ENCODE measurements around the gene PTPDC1. TPM values are rescaled to one million over a fixed set of nuclear protein-coding genes. Genes with fewer than 3 reads are reported as not detected.

The PTPDC1 gene
- total RNA-seq, 2 donors from 2014 or later: 5.1 to 6.8 TPM

DNA sequence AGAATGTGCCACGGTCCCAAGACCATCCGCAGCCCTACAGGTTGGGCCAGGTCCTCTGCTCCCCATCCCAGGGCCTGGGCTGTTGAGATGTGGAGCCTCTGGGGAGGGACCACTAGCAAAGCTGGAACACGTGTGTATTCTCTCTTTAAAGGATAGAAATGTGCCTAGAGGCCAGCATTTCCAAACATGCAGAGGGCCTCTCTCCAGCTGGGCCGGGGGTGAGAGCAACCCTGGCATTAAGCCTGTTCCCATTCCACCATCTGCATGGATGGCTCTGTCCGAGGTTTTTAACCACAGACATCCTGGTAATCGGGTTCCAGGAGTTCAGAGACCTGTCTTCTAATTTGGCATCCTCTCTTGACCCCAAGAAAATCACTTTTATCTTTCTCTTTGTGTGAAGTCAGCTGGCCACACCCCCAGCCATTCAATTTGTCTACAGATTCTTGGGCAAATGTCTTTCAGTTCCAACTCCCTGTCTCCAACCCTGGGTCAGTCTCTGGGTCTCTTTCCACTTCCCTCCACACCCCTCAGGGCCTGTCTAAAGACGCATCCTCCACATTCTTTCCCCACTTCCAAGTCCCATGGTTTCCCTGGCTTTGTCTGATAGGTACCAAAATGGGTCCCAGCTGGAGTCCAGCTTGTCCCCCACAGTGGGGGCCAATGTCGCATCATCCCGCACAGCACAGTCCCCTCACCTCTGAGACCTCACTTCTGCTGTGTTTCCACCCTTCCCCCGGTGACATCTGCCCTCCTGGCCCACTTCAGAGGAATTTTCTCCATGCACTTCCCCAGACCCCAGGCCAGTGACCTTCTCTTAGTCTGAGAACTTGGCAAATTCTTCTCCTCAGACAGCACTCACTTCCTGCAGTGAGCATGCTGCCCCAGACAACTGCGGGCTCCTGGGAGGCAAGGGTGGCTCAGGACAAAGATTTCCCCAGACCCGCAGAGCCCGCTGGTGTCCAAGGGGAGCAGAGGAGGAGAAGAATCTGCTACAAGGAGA, 56.8 kb downstream of the PTPDC1 start:
- no peaks in the 10 kb centered on the region for H3K4me1 Mint-ChIP-seq (ENCODE audit: low read depth in 2 of 2)
- H3K27ac Mint-ChIP-seq: no peak overlapping the region
- H3K4me3 Mint-ChIP-seq: no peak overlapping the region

DNA sequence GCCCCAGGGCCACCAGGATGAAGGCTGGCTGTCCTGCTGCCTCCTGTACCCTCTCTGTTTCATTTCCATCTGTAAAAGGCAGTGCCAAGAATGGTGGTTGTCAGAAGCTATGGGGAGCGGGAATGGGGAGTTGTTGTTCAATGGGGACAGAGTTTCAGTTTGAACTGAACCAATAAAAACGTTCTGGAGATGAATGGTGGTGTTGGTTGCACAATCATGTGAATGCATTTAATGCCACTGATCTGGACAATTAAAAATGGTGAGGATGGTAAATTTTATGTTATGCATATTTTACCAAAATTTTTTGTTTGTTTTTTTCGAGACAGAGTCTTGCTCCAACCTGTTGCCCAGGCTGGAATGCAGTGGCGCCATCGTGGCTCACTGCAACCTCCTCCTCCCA, 58.1 kb downstream of the PTPDC1 start:
- Mint-ChIP-seq H3K27me3 (no peaks in the 10 kb centered on the region), H3K27ac (no peak overlapping the region), H3K36me3 (no peaks in the 10 kb centered on the region), H3K4me1 (ENCODE audit: low read depth in 2 of 2) (no peaks in the 10 kb centered on the region), H3K4me3 (no peak overlapping the region), H3K9me3 (no peaks in the 10 kb centered on the region)
- no peak for DNase-seq (ENCODE audit: low spot score)
- no peak for ATAC-seq

More for the DNA sequence above, 56.8 kb downstream of the PTPDC1 start:
- ATAC-seq: peak in 1 of 2 donors; percentile 15
- H3K36me3 Mint-ChIP-seq: no peaks in the 10 kb centered on the region
- no peak for DNase-seq (ENCODE audit: low spot score)
- no peaks in the 10 kb centered on the region for H3K9me3 Mint-ChIP-seq
- H3K27me3 Mint-ChIP-seq: peaks cover 0 to 2% of the 10 kb centered on the region in 2 donors

DNA sequence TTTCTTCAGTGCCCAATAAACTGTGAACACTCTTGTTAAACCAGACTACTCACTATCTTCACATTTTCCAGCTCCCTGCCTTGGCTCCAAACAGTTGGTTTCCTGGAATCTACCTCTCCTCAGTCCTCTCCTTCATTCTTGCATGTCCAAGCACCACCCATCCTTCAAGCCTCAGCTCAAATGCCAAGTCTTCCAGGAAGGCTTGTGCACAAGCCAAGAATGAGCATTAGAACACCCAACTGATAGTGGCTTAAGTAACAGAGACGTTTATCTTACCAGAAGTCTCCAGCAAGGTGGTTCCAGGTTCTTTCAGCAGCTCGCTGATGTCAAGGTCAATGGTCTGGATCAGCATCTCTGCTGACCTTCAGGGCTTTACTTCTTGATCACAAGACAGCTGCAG, 60.1 kb downstream of the PTPDC1 start:
- H3K4me3 Mint-ChIP-seq: no peak overlapping the region
- H3K9me3 Mint-ChIP-seq: no peaks in the 10 kb centered on the region
- no peak overlapping the region for H3K27ac Mint-ChIP-seq
- DNase-seq (ENCODE audit: low spot score): no peak
- no peaks in the 10 kb centered on the region for H3K4me1 Mint-ChIP-seq (ENCODE audit: low read depth in 2 of 2)
- no peak for ATAC-seq
- H3K27me3 Mint-ChIP-seq: no peaks in the 10 kb centered on the region
- no peaks in the 10 kb centered on the region for H3K36me3 Mint-ChIP-seq

- H3K9me3 Mint-ChIP-seq: no peaks in the 10 kb centered on the region
- H3K36me3 Mint-ChIP-seq: no peaks in the 10 kb centered on the region
- H3K4me1 Mint-ChIP-seq (ENCODE audit: low read depth in 2 of 2): no peaks in the 10 kb centered on the region
- DNase-seq (ENCODE audit: low spot score): no peak
- H3K27me3 Mint-ChIP-seq: no peaks in the 10 kb centered on the region
- no peak overlapping the region for H3K27ac Mint-ChIP-seq
- H3K4me3 Mint-ChIP-seq: no peak overlapping the region
- ATAC-seq: no peak
Observed at GRCh38 chr9:94145640-94146039, 61.4 kb downstream of the PTPDC1 start.

DNA sequence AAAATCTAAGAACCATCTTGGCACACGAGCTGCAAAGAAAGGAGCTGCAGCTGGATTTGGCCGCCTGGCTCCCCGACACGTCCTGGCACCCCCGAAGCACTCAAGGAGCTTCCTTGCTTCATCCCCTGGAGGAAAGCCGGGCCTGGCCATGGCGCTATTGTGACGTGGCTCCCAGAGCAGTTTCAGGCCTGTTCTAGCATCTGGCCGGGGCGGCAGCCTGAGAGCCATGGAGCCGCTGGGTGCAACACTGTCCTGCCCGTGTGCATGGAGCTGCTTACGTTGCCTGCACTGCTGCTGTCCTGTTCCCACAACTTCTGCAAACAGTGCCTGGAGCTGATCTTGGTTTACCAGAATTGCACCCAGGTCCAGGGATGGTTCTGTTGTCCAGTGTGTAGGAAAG, 63.5 kb downstream of the PTPDC1 start:
- H3K4me3 Mint-ChIP-seq: no peak overlapping the region
- no peak for DNase-seq (ENCODE audit: low spot score)

GRCh38 chr9:94148419-94148818, 64.2 kb downstream of the PTPDC1 start:
- H3K27me3 Mint-ChIP-seq: no peaks in the 10 kb centered on the region
- no peaks in the 10 kb centered on the region for H3K36me3 Mint-ChIP-seq
- no peak overlapping the region for H3K4me3 Mint-ChIP-seq
- no peak overlapping the region for H3K27ac Mint-ChIP-seq
- no peaks in the 10 kb centered on the region for H3K9me3 Mint-ChIP-seq
- no peaks in the 10 kb centered on the region for H3K4me1 Mint-ChIP-seq (ENCODE audit: low read depth in 2 of 2)
- no peak for DNase-seq (ENCODE audit: low spot score)
- no peak for ATAC-seq

More for the DNA sequence above, 63.5 kb downstream of the PTPDC1 start:
- Mint-ChIP-seq H3K27me3 (no peaks in the 10 kb centered on the region), H3K27ac (no peak overlapping the region), H3K9me3 (no peaks in the 10 kb centered on the region), H3K4me1 (ENCODE audit: low read depth in 2 of 2) (no peaks in the 10 kb centered on the region), H3K36me3 (no peaks in the 10 kb centered on the region)
- peak in 1 of 2 donors; percentile 11 for ATAC-seq

DNA sequence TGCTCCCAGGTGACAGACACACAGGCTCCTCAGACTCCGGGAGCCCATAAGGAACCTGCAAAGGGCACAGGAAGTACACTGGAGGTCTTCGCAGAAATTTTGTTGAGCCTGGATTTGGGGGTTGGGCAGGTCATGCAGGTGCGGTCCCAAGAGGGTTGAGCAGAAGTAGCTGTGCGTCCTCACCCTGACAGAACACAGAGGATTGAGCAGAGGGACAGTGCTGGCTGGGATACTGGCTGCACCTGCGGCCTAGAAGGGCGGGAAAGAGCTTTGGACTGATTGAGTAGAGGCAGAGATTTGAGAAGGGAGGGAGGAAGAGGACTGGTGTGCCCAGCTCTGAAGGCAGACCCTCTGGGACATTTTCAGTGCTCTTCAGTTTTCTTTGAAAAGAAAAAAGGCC, 65.4 kb downstream of the PTPDC1 start:
- H3K27ac Mint-ChIP-seq: no peak overlapping the region

DNA sequence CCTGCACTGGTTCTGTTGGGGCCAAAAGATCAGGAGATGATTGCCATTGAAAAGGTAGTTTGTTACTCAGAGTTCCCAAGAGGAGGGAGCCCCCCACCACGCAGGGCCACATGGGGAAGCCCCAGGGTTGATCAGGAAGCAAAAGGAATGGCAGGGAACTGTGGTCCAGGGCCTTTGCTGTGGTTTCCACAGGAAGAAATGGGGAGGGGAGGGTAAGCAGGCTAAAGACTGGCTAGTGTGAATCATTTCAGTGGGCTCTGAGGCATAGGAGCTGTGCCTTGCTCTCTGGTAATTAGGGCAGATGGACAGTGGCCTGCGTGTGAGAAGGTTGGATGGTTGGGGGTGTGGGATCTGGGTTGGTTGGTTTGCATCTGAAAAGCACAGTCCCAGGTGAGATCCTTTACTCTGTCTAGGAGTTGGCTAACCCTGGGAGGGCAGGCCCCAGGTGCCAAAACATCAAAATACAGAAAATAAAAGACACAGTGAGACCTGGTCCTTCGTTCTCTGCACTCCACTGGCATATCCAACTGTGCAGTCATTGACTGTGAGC, 66.1 kb downstream of the PTPDC1 start:
- no peak for ATAC-seq
- no peaks in the 10 kb centered on the region for H3K27me3 Mint-ChIP-seq
- no peak overlapping the region for H3K27ac Mint-ChIP-seq
- H3K4me3 Mint-ChIP-seq: no peak overlapping the region
- no peaks in the 10 kb centered on the region for H3K9me3 Mint-ChIP-seq
- H3K4me1 Mint-ChIP-seq (ENCODE audit: low read depth in 2 of 2): no peaks in the 10 kb centered on the region
- H3K36me3 Mint-ChIP-seq: no peaks in the 10 kb centered on the region
- DNase-seq (ENCODE audit: low spot score): no peak

More for the DNA sequence above, 65.4 kb downstream of the PTPDC1 start:
- DNase-seq (ENCODE audit: low spot score) (no peak), ATAC-seq (no peak)
- H3K4me3 Mint-ChIP-seq: no peak overlapping the region
- no peaks in the 10 kb centered on the region for H3K9me3 Mint-ChIP-seq
- no peaks in the 10 kb centered on the region for H3K36me3 Mint-ChIP-seq
- no peaks in the 10 kb centered on the region for H3K27me3 Mint-ChIP-seq
- H3K4me1 Mint-ChIP-seq (ENCODE audit: low read depth in 2 of 2): no peaks in the 10 kb centered on the region

GRCh38 chr9:94150890-94151650, 66.8 kb downstream of the PTPDC1 start:
- H3K9me3 Mint-ChIP-seq: no peaks in the 10 kb centered on the region

GRCh38 chr9:94153905-94154304, 69.6 kb downstream of the PTPDC1 start:
- H3K9me3 Mint-ChIP-seq: no peaks in the 10 kb centered on the region
- no peak overlapping the region for H3K4me3 Mint-ChIP-seq
- no peak overlapping the region for H3K27ac Mint-ChIP-seq
- ATAC-seq (no peak), DNase-seq (ENCODE audit: low spot score) (no peak)
- peaks cover 0 to 5% of the 10 kb centered on the region in 2 donors for H3K27me3 Mint-ChIP-seq
- H3K4me1 Mint-ChIP-seq (ENCODE audit: low read depth in 2 of 2): no peaks in the 10 kb centered on the region
- no peaks in the 10 kb centered on the region for H3K36me3 Mint-ChIP-seq

More at GRCh38 chr9:94150890-94151650, 66.8 kb downstream of the PTPDC1 start:
- no peak overlapping the region for H3K27ac Mint-ChIP-seq
- H3K36me3 Mint-ChIP-seq: no peaks in the 10 kb centered on the region
- H3K4me3 Mint-ChIP-seq: no peak overlapping the region
- DNase-seq (ENCODE audit: low spot score): no peak
- H3K27me3 Mint-ChIP-seq: no peaks in the 10 kb centered on the region
- ATAC-seq: no peak
- H3K4me1 Mint-ChIP-seq (ENCODE audit: low read depth in 2 of 2): no peaks in the 10 kb centered on the region

DNA sequence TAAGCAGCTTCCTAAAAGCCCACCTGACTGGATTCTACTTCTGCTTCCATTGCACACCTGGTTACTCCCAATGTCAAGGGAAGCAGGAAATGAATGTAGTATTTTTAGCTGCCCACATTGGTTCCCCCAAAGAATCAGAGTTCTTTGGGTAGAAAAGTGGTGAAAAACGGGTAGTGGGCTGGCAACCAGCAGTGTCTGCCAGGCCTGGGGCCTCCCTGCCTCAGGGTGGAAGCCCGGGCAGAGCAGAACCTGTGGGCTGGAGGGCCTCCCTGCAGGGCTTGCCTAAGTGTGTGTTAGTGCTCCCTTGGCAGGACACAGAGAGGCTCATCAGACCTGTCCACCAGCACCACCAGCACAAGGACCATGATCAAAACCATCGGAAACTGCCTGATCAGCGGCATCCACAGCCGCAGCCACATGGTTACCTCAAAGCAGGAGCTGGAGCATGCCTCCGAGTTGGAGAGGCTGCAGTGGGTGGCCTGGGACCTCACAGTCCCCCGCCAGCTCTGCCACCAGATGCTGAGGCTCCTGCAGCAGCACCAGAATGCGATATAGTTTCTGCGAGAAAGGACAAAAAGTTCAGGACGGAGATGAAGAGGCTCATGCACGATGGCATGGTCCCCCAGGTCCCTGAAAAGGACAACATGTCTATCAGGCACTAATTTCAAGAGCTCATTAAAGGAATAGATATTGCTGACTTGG, 72.2 kb downstream of the PTPDC1 start:
- no peak overlapping the region for H3K27ac Mint-ChIP-seq
- DNase-seq (ENCODE audit: low spot score) (no peak), ATAC-seq (no peak)
- H3K4me3 Mint-ChIP-seq: no peak overlapping the region
- peaks cover 0 to 5% of the 10 kb centered on the region in 2 donors for H3K27me3 Mint-ChIP-seq
- no peaks in the 10 kb centered on the region for H3K36me3 Mint-ChIP-seq
- H3K9me3 Mint-ChIP-seq: no peaks in the 10 kb centered on the region
- peaks cover 0 to 3% of the 10 kb centered on the region in 2 donors for H3K4me1 Mint-ChIP-seq (ENCODE audit: low read depth in 2 of 2)

DNA sequence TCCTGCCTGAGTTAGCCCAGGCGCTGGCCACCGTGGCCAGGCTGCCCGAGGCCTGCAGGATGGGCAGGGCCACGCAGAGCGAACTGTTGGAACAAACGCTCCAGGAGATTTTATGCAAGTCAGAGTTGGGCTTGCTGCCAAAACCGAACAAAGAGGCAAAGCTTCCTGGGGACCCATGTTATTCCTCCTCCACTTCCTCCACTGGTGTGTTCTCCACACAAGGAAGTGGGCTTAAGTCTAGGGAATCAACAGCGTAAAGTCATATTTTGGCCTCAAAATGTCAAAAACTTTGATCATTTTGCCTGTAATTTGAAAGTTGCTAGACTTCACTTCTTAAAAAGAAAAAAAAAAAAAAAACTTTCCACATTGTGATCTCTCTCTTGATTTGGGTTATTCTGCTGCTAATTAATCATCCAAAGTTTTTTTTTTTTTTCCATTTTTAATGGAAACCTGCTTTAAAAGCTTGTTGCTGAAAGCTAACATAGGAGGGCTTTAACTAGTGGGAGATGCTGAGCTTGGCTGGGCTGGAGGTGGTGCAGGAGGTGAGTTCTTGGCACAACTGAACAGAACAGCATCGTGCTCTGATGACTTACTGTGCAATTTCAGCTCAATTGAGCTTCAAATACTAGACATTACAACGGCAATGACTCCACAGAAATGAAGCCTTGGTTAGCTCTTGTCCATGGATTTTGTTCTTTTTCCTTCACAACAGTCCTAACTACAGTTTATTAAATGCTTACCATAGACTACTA, 73.0 kb downstream of the PTPDC1 start:
- no peak overlapping the region for H3K4me3 Mint-ChIP-seq
- no peaks in the 10 kb centered on the region for H3K36me3 Mint-ChIP-seq
- H3K27me3 Mint-ChIP-seq: peaks cover 0 to 5% of the 10 kb centered on the region in 2 donors
- DNase-seq (ENCODE audit: low spot score) (no peak), ATAC-seq (no peak)
- H3K4me1 Mint-ChIP-seq (ENCODE audit: low read depth in 2 of 2): peaks cover 0 to 3% of the 10 kb centered on the region in 2 donors
- H3K27ac Mint-ChIP-seq: no peak overlapping the region
- H3K9me3 Mint-ChIP-seq: no peaks in the 10 kb centered on the region
